HG03159 (cell line): ENCODE measurements around the gene C1QTNF1.

Source experiments
- ATAC-seq: cut with Tn5 transposase; IDR thresholded peaks from one replicate; pipeline ENCODE4 v1.9.1; 2021; ENCODE audit warnings: mild to moderate bottlenecking, moderate library complexity; ENCODE audit not compliant: unreplicated experiment

Gene C1QTNF1

DNA sequence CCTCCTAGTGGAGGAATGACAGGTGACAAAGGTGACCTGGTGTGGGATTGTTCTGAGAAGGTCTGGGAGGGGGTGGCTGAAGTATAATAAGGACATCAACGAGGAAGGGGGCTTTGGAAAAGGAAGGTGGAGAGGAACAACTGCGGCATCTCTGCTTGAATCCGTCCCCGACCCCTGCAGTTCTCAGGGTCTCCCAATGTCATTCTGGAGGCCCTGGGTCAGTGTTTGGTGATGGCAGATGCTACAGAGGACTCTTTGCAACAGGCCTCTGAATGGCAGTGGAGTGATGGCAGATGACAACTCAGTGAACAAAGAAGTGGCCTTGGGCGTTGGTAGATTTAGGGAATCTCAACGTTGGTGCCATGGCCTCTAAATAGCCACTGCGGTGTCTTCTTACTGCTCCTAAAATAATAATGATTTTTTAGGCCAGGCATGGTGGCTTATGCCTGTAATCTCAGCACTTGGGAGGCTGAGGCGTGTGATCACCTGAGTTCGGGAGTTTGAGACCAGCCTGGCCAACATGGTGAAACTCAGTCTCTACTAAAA is 52.0 kb downstream of the C1QTNF1 start:
- ATAC-seq = no peak

DNA sequence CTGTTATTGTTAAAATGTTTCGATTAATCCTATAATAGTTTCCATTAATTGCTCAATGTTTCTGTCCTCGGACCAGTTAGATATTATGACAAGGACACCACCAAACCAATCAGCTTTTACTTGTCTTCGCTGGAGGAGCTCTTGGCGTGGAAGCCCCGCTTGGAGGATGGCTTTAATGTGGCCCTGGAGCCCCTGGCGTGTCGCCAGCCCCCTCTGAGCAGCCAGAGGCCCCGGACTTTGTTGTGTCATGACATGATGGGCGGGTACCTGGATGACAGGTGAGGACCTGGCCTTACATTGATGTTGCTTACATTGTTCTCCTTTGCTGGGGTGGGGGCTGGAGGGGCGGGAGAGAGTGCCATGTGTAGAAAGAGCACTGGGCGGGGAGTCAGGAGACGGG is 53.6 kb downstream of the C1QTNF1 start:
- ATAC-seq = no peak

DNA sequence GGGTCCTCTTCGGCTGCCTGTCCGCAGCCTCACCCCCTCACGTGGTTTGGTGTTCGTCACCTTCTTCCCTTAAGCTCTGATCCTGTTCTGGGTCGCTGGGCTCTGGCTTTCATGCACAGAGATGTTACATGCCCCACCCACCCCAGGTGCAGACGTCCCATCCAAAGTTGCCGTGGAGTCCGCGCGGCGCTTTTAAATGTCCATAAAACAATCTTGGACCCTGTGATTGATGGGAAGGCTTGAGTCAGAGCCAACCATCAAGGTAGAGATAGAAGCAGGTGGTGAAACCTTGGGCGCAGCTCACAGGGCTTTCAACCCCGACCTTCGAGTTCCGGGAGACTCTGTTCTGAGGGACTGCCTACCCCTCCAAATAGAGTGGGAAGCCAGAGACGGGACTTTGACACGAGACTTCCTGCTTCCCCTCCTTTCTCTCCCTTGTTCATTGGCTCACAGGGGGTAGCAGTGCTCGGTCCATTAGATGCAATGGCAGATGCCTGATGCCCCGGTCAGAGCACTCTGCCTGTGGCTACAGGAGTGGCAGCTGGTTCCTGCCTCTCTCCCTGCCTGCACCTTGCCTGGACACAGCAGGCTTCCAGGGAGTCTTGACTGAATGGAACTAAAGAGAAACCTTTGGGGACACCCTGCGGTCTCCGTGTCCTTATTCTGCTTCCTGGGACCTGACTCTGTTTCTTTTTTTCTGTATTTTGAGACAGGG is 54.7 kb downstream of the C1QTNF1 start:
- no peak for ATAC-seq

DNA sequence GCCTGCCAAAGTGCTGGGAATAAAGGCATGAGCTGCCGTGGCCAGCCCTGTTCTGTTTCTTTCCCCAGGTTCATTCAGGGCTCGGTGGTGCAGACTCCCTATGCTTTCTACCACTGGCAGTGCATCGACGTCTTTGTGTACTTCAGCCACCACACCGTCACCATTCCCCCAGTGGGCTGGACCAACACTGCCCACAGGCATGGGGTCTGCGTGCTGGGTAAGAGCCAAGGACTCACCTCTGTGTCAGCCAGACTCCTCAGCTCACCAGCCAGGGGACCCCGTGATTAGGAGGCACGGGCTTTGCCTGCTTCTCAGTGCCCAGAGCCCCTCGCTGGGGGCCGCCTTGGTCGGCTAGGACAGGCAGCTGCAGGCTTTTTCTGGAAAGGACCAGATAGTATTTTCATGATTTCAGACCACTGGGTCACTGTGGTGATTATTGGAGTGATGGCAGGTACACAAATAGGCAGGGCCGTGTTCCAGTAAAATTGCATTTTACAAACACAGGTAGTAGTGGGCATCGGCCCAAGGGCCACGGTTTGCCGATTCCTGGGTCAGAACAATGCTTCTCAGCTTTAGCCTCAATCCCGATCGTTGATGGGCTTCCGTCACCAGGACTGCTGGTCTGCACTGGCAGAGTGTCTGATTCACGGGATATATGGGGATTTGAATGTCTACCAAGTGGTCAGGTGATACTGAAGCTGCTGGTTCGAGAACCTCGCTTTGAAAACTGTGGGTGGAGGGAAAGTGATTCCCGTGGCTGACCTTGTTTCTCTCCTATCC is 55.6 kb downstream of the C1QTNF1 start:
- ATAC-seq = no peak

DNA sequence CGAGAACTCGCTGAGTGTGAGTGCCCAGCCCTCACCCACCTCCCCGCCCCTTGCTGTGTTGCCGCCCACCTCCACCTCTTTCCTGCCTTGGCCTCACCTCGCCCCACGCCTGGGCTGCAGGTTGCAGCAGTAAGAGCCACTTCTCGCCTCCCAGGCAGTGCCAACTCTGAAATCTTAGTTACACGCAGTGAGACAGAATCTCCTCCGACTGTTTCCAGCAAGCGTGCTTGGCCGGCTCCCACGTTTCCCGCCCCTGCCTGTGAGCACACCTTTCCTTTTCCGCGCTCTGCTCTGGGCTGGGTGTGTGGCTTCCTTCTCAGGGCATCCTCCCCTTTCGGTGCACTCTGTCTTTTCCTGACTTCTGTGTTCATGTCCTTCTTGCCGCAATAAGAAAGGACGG is 56.4 kb downstream of the C1QTNF1 start:
- no peak for ATAC-seq

DNA sequence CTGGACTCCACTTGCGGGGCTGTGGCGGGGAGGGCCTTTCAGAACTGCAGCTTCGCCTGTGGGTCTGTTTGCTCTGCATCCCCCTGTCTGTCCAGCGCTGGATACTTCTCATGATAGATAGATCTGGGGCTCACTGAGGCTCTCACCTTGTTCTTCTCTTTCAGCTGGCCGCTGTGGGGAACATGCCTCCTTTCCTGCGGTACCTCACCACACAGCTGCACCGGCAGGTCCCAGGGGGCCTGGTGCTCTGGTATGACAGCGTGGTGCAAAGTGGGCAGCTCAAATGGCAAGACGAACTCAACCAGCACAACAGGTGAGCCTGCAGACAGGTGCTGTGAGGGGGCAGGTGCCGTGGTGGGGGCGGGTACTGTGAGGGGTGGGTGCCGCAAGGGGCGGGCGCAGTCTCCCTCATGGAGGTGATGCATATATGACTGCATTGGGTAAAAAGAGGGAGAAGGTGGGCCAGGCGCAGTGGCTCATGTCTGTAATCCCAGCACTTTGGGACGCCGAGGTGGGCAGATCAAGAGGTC is 56.9 kb downstream of the C1QTNF1 start:
- ATAC-seq = no peak

DNA sequence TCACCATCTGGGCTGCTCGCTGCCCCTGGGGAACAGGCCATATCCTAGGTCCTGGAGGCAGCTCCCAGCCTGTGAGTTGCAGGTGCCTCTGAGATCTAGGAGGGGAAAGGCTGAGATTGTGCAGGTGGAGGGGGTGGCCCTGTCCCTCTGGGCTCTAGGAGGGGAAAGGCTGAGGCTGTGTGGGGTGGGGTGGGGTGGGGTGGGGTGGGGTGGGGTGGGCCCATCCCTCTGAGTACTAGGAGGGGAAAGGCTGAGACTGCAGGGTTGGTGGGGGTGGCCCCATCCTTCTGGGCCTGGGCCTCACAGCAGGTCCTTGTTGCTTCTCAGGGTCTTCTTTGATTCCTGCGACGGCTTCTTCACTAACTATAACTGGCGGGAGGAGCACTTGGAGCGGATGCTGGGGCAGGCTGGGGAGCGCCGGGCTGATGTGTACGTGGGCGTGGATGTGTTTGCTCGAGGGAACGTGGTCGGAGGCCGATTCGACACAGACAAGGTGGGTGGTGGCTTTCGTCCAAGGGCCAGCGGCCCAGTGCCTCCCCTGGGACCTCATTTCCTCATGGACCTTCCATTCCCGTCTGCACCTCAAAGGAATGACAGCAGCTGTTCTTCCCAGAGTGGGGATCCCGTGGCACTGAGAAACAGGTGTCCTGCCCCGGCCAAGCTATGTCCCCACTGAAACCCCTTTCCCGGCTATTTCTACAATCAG is 57.8 kb downstream of the C1QTNF1 start:
- ATAC-seq = no peak

DNA sequence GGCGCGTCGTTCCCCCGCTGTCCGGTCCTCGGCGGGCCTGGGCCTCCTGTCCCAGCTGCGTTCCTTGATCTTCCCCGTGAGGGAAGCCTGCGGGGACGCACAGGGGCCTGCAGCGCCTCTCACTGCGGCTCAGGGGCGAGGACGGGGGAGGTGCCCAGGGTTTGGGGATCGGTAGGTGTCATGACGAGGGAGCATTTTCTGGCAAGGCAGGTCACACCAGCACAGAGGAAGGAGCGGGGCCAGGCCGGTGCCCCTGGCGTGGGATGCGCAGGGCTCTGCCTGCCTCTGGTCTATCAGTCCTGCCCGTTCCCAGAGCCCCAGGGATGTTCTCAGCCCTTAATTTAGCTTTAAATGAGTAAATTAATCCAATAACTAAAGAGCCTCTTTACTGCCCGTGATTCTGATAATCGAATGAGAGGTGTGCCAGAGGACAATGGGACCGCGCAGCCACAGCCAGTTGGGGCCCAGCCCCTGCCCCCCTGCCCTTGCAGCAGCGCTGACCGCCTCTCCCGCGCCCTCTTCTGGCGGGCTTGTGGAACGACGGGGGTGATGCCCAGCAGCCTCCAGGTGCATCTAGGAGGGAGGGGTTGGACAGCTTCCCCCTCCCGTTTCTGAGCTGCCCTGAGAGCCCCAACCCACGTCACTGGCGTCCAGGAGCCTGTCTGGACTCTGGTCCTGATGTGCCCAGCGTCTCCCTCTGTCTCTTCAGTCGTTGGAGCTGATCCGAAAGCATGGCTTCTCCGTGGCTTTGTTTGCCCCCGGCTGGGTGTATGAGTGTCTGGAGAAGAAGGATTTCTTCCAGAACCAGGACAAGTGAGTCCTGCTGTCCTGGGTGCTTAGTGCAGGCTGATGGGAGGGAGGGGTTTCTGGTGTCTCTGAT is 58.6 kb downstream of the C1QTNF1 start:
- no peak for ATAC-seq

DNA sequence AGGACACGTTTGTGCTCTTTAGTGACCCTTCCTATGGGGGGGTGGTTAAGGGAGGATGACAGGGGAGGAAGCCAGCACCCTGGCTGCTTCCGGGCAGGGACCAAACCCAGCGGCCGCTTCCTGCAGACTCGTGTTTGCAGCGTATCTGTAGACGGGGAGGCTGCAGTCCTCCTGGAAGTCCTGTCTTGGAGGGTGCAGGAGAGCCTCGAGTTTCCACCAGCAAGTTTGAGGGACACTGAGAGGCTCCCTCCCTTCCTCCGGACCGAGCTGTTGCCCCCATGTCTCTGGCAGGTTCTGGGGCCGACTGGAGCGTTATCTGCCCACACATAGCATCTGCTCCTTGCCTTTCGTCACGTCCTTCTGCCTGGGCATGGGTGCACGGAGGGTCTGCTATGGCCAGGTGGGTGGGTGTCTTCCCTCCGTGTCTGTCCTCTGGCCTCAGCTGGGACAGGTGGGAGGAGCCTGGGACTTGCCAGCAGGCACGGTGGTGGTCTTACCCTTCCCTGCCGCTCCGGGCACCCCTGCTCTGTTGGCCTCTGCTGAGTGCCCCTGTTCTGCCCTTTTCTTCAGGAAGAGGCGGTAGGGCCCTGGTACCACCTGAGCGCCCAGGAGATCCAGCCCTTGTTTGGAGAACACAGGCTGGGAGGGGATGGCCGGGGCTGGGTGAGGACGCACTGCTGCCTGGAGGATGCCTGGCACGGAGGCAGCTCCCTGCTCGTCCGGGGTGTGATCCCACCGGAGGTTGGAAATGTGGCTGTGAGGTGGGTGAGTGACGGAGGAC is 59.4 kb downstream of the C1QTNF1 start:
- no peak for ATAC-seq

DNA sequence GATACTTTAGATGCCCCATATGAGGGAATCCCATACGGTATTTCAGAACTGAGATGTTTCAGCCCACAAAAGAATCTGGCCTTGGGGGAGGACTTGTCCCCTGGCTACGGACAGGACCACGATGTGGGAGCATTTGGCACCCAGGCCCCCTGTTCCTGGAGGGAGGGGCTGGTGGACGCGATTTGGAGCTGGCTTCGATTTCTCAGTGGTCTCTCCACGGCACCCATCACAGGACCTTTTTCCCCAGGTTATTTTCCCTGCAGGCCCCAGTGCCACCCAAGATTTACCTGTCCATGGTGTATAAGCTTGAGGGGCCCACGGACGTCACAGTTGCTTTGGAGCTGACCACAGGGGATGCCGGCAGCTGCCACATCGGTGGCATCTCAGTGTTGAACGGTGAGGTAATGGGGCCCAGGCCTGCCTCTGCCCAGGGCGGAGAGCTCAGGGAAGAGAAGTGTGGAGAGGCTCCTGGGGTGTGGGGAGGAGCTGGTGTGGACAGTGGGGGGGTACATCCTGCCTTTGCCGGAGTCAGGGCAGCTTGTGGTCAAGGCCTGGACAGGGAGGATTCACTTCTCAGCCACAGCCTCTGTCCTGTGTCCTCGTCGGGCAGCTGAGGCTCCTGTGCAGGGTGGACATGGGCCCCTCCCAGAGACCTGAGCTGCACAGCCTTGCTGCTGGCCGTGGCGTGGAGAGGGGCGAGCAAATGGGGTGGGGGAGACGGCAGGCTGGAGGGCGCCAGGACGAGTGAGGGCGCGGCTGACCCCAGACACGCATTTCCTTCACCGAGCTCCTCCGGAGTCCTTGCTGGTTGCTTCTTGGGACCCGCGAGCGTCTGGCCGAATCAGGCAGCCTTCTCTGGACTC is 60.6 kb downstream of the C1QTNF1 start:
- no peak for ATAC-seq

DNA sequence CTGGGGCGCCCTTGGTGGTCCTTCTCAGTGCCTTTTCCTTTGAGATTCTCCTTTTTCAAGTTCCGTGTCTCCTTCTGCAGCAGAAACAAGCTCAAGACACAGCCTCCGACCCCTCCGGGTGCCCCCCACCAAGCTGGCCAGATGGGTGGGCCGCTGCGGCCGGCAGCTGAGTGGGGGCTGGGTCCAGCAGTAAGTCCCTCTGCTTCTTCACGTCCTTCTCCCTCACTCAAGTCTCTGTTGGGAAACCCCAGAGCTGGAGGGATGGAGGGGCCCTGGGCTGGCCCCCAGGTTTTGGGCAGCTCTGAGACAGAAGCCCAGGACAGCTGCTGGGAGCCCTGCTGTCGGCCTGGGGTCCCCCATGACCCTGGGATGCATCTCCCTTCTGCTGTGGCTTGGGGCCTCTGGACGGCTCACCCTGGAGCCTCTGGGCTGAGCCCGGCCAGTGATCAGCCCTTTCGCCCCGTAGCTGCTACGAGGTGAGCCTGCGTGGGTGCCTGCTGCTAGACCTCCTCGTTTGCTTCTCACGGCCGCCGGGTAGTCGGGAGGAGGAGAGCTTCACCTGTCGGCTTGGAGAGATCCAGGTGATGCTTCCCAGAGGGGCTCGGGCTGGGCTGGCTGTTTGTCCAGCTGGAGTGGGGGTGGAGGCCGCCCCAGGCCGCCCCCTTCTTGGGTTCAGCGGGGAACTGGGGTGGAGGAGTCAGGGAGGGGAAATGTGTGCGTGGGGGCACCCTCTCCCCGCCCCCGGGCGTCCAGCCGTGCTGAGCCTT is 61.4 kb downstream of the C1QTNF1 start:
- no peak for ATAC-seq

DNA sequence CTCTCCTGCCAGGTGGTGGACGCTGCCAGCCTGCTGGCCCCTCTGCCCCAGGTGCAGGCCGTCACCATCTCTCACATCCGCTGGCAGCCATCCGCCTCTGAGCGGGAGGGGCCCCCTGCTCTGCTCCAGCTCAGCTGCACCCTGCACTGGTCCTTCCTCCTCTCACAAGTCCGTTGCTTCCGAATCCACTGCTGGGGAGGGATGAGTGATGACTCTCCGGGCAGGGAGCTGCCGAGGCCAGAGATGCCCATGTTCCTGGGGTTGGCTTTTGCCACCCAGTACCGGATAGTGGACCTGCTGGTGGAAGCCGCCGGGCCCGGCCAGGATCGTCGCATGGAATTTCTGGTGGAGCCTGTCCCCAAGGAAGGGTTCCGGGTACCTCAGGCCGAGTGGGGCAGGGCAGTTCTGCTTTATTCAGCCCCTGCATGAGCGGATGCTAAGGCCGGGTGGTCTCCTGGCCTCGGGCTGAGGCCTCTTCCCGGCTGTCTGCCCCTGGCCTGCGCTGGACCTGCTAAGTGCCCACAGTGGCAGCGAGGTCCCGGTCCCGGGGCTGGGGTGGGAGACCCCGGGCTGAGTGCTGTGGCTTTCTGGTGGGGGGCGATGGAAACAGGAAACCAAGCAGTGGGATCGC is 62.1 kb downstream of the C1QTNF1 start:
- no peak for ATAC-seq

DNA sequence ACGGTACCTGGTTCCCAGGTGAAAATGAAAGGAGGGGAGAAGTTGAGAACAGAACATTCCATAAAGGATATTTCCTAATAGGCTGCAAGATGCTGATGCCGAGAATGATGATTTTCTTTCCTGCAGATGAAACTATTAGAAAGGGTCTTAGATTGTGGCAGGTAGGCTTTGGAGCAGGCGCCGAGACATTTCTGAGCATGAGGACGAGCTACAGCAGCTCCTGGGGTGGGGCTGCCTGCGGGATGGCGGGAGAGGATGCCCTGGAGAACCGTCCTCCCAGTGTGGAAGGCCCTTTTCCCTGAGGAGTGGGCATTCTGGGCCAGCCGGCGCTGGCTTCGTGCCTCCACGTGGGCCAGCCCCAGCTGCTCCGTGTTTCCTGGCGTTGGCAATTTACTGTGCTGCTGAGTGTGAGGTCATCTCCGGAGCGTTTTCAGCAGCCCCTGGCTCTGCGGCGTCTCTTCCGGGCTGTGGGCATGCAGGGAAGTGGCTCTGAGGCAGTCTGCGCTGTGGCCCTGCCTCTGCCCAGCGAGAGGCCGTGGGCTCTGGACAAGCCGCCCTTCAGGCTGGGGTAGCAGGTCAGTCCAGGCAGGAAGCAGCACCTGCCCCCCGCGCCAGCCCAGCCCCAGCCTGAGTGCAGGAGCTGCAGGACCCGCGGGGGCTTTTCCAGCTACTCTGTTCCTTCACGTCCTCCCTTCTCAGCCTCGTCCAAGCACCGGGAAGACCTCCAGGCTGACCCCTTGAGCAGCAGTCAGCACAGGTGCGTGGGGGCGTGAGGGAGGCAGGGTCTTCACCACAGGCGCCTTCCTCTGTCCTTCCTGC is 62.8 kb downstream of the C1QTNF1 start:
- ATAC-seq = no peak

DNA sequence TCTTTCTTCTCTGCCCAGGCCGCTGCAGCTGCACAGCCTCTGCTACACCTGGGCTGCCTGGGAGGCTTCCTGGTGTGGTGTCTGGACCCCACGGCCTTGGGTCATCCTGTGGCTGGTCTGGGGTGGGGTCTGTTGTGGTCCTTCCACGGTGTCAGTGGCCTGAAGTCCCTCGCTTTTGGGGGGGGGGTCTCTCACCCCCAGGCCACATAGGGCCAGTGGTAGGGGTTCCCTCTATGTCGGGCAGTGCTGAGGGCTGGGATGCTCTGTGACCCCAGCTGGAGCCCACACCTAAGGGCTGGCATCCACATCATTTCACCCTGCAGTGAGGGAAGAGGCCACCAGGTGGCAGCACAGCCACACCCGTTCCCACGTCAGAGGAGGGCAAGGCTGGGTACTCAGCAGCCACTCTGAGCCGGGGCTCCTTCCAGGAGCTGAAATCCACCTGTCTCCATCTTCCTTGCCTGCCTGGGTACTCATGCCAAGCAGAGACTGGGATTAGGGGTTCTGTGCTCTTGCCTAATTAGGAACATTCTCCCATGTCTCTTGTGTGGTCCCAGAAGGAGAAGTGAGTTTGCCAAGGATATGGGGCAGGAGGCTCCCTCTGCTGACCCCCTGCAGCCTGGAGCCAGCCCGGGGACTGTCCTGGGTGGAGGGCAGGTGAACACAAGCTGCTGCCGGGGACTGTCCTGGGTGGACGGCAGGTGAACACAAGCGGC is 63.6 kb downstream of the C1QTNF1 start:
- ATAC-seq = no peak

DNA sequence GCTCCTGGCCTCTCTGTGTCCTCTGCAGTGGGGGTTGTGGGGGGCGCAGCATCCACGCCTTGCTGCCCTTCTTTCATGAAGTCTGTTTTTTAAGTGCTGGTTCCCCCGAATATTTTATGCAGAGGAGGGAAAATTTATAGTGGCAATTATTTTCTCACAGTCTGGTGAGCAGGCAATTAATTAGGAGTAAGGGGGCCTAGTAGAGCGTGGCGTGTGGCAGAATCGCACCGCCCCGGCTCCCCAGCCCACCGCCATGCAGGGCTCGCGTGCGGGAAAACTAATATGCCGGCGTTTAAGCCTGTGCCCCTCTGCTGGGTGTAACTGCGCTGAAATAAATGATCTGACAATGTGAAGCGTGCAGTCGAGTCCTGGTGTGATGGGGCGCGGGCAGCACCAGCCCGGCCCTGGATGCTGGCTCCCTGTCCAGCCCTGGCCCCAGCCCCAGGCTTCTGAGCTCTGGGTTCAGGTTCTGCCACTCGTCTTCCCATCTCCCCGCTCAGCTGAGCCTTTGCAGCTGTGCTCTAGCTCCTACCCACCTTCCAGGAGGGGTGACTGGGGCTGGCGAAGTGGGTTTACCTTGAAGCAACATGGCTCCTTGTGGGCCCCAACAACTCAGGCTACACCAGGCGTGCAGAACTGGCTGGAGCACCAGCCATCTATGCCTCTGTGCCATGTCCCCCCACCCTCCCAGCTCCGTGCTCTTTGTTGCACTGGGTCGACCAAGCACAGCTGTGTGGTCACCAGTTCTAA is 64.5 kb downstream of the C1QTNF1 start:
- no peak for ATAC-seq
